ENCODE results near the gene KNDC1.

- TF ChIP-seq CTCF (IDR thresholded peaks at IDR 0.05; ENCODE audit: low read length) (no peak), EZH2 (IDR thresholded peaks at IDR 0.05; ENCODE audit: borderline replicate concordance, low read length) (no peak)
These were observed 41.3 kb downstream of the KNDC1 start for GRCh38 chr10:133201151-133201947.
